SJCRH30 (cell line): ENCODE results near the gene SORL1-AS1. TPM values are rescaled to one million over a fixed set of nuclear protein-coding genes. Genes with fewer than 3 reads are reported as not detected.
"Not testable (repeated sequence)": the region's sequence is repeated elsewhere in the genome, so short reads cannot be mapped to it uniquely, and the experiment has no call there.

ENCODE experiments used
- DNase-seq, 2 experiments: peaks; one replicate each; pipeline ENCODE4 v3.0.0-alpha.2; 2015 to 2020
- H3K27ac ChIP-seq: fragments of 250-450 bp; sonication (Bioruptor Pico); 2 replicates; pipeline ENCODE4 v1.5.1; 2020; ENCODE audit warnings: mild to moderate bottlenecking, moderate library complexity
- H3K27me3 ChIP-seq: fragments of 250-450 bp; sonication (Bioruptor Pico); 2 replicates; pipeline ENCODE4 v1.5.1; 2020; ENCODE audit warnings: mild to moderate bottlenecking, moderate library complexity
- H3K36me3 ChIP-seq: fragments of 250-450 bp; sonication (Bioruptor Pico); 2 replicates; pipeline ENCODE4 v1.5.1; 2020; ENCODE audit warnings: mild to moderate bottlenecking, moderate library complexity
- H3K4me1 ChIP-seq: fragments of 250-450 bp; sonication (Bioruptor Pico); 2 replicates; pipeline ENCODE4 v1.5.1; 2020; ENCODE audit warnings: mild to moderate bottlenecking, moderate library complexity
- H3K4me3 ChIP-seq: fragments of 250-450 bp; sonication (Bioruptor Pico); 2 replicates; pipeline ENCODE4 v1.5.1; 2020; ENCODE audit warnings: mild to moderate bottlenecking, moderate library complexity
- H3K9me3 ChIP-seq: fragments of 250-450 bp; sonication (Bioruptor Pico); replicated peaks from 2 replicates; pipeline ENCODE4 v1.5.1; 2020; ENCODE audit warnings: mild to moderate bottlenecking, moderate library complexity
- total RNA-seq: library from RNA; depleted of rRNA; stranded (reverse); fragments of >200 nt; shearing (Covaris generic); gene quantifications from 2 replicates; pipeline ENCODE4 v1.2.3, GENCODE V29; 2014; rRNA removed

SORL1-AS1 gene

DNA sequence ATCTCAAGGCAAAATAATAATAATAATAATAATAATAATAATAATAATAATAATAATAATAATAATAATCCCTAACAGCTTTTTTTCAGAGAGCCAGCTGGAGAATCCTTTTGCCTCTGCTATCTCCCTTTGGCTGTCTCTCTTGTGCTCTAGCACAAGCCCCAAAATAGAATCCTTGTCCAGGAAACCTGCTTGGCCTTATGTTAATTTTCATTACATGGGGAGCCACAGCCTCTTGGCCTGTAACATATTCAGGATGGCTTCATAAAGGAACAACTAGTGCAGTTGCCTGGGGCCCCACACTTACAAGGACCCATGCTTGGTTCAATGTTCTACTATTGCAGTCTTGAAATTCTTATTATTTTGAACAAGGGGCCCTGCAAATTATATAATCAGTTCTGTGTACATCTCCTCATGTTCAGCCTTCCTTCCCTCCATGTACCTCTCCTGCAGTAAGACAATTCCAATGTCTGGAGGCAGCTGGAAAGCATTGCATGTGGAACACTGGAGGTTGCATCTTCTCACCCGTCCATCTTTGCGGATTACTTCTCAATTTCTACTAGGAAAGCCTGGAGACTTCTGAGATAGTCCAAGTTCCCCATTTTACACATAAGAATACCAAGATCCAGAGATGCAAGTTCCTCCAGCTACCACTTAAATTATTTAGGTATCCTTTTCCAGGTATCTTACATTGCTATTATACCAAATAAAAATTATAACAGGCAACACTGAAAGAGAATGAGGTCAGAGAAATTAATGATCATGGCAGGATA is 38.4 kb downstream of the SORL1-AS1 start:
- H3K36me3 ChIP-seq = no peaks in the 10 kb centered on the region
- no peaks in the 10 kb centered on the region for H3K9me3 ChIP-seq
- no peak for DNase-seq
- H3K4me3 ChIP-seq = no peak overlapping the region
- no peak overlapping the region for H3K27ac ChIP-seq
- H3K27me3 ChIP-seq = no peaks in the 10 kb centered on the region
- H3K4me1 ChIP-seq = peaks cover 15% of the 10 kb centered on the region

DNA sequence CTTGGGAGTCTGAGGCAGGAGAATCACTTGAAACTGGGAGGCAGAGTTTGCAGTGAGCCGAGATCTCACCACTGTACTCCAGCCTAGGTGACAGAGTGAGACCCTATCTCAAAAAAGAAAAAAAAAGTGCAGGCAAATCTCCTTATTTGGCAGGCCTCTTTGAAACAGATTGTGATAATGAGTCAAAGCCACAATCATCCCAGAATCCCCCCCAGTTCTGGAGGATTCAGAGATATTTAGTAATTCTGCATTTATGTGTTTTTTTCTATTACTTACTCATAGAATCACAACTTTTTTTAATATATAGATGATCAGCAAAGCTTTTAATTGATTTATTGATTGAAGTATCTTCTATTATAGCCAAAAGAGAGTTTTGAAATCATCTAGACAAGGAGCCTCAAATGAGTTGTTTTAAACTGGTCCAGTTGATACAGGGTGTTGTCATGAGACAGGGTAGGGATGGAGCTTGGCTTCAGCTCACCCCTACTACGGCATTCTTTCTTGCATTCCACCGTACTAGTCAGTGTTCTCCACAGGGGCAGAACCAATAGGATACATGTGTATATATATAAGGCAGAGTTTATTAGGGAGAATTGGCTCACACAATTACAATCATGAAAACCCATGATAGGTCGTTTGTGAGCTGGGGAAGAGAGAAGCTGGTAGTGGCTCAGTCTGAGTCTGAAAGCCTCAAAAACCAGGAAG is 39.9 kb downstream of the SORL1-AS1 start:
- Histone ChIP-seq H3K4me3 (no peak overlapping the region), H3K4me1 (peaks cover 8% of the 10 kb centered on the region), H3K27ac (no peak overlapping the region), H3K36me3 (no peaks in the 10 kb centered on the region), H3K9me3 (no peaks in the 10 kb centered on the region), H3K27me3 (no peaks in the 10 kb centered on the region)
- no peak for DNase-seq

DNA sequence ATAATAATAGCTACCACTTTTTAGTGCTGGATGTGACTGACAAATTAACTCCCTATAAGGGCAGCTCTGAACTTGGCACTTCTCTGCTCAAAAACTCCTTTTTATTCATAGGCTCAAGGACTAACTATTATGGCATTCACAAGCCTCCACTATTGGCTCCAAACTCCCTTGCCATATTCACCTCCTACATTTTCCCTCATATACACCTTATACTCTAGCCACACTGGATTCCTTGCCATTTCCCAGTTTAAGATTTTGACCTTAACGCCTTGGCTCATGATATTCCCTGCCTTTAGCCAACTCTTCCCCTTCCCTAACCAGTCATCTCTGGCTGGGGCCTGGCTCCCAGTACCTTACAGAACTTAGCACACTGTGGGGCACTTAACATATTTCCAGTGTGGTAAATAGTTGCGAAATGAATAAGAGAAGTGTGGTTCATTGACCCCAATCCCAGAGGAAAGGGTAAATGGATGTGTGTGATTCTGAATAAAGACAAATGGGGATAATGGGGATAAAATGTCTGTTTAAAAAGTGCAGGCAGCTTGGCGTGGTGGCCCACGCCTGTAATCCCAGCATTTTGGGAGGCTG is 40.7 kb downstream of the SORL1-AS1 start:
- Histone ChIP-seq H3K36me3 (no peaks in the 10 kb centered on the region), H3K27ac (no peak overlapping the region), H3K4me1 (peaks cover 3% of the 10 kb centered on the region; the same call in 1 of the 2 replicates), H3K4me3 (no peak overlapping the region), H3K27me3 (no peaks in the 10 kb centered on the region), H3K9me3 (no peaks in the 10 kb centered on the region)
- no peak for DNase-seq

DNA sequence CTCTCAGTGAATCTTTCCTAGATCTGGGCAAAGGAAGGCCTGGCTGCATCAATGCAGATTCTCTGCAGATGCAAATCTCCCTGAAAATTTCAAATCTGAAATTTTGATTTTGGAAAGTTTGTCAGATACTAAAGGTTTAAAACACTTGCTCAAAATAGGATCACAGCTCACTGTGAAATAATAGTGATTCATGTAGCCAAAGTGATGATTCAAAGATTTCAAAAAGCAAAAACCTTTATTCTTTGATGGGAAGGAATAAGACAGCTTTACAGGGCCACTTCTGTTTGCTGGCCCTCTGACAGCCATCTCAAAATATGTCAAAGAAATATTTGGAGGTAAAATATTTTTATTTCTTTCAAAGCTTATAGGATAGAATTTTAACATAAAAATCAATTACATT is 41.4 kb downstream of the SORL1-AS1 start:
- not testable (repeated sequence) for H3K27ac ChIP-seq, H3K4me3 ChIP-seq, DNase-seq, H3K27me3 ChIP-seq, H3K9me3 ChIP-seq, H3K36me3 ChIP-seq, H3K4me1 ChIP-seq

DNA sequence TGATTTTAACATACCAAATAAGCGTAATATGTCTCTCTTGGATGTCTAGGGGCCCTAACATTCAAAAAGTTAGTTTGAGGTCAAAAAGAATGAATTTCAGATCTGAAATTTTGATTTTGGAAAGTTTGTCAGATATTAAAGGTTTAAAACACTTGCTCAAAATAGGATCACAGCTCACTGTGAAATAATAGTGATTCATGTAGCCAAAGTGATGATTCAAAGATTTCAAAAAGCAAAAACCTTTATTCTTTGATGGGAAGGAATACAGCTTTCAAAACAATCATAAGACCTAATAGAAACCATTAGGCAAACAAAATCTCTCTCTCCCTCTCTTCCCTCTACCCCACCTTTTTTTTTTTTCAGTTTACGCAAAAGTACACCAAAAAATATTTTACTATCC is 42.7 kb downstream of the SORL1-AS1 start:
- H3K4me1 ChIP-seq, H3K27me3 ChIP-seq, DNase-seq: not testable (repeated sequence)

DNA sequence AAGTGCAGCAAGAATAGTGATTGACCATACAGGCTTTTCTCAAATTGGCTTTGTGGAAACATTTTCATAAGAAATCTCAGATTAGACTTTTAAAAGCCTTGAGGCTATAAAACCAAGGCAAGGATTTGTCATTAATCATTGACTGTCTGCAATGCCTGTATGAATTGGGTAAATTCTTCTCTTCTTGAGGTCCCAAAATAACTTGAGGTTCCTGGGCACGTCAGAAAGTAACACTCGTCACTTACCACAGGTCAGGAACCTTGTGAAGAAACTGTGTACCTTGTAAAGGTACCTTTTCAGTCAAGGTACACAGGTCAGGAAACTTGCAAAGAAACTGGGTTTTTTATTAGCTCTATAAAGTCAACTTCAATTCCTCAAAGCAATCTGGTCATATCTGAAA is 43.9 kb downstream of the SORL1-AS1 start:
- Histone ChIP-seq H3K4me1 (no peaks in the 10 kb centered on the region), H3K27me3 (no peaks in the 10 kb centered on the region), H3K27ac (no peak overlapping the region), H3K9me3 (no peaks in the 10 kb centered on the region), H3K36me3 (no peaks in the 10 kb centered on the region), H3K4me3 (no peak overlapping the region)
- no peak for DNase-seq

More for the DNA sequence above, 42.7 kb downstream of the SORL1-AS1 start:
- not testable (repeated sequence) for H3K36me3 ChIP-seq, H3K9me3 ChIP-seq, H3K4me3 ChIP-seq, H3K27ac ChIP-seq

DNA sequence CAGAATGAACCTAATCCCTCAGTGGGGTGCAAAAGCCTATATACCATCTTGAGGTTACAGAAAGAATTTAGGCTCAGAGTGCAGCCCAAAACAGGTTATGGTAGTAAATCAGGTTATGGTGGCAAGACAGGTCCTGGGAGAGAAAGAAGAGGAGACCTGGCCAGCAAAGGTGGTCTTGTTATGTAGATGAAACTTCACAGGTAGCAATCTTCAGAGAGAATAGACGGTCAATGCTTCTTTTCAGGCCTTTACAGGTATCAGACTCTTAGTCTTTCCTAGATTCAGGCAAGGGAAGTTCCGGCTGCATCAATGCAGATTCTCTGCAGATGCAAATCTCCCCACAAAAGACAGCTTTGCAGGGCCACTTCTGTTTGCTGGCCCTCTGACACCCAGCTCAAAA is 46.5 kb downstream of the SORL1-AS1 start:
- no peaks in the 10 kb centered on the region for H3K9me3 ChIP-seq
- no peak overlapping the region for H3K27ac ChIP-seq
- H3K4me1 ChIP-seq = no peaks in the 10 kb centered on the region
- no peak for DNase-seq
- no peaks in the 10 kb centered on the region for H3K27me3 ChIP-seq
- no peak overlapping the region for H3K4me3 ChIP-seq
- no peaks in the 10 kb centered on the region for H3K36me3 ChIP-seq

DNA sequence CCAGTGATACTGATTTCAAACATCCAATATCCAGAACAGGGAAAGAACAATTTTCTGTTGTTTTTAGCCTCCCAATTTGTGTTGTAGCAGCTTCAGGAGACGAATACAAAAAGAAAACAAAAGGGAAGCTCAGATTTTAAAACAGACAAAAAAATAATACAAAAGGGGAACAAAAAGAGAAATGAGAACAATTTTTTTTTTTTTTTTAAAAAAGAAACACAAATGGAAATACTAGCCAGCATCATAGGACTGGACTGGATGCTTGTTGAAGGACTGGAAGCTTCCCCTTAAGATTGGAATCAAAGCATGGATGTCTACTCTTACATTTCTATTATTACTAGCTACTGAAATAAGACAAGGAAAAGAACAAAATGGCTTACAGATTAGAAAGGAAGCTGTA is 47.1 kb downstream of the SORL1-AS1 start:
- no peak for DNase-seq
- H3K27ac ChIP-seq = no peak overlapping the region
- H3K9me3 ChIP-seq = no peaks in the 10 kb centered on the region
- H3K27me3 ChIP-seq = no peaks in the 10 kb centered on the region
- no peak overlapping the region for H3K4me3 ChIP-seq
- H3K4me1 ChIP-seq = no peaks in the 10 kb centered on the region
- no peaks in the 10 kb centered on the region for H3K36me3 ChIP-seq

DNA sequence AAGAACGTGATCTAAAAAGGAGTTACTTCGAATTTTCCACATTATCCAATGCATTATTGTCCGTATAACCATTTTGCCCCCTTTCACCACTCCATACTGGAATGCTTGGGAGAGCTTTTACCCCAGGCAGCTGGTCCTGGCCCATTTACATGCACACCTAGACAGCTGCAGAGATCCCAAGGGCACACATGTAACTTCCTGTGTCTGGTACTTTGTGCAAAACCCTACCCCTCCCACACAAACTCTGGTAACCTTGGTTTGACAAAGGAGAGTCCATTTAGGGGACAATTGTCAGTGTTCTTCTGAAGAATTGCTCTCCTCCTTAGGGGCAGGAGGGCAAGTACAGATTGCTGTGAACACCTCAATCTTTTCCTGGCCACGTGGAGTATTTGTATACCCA is 58.0 kb downstream of the SORL1-AS1 start:
- no peaks in the 10 kb centered on the region for H3K9me3 ChIP-seq
- DNase-seq = no peak
- H3K36me3 ChIP-seq = no peaks in the 10 kb centered on the region
- no peaks in the 10 kb centered on the region for H3K4me1 ChIP-seq
- H3K4me3 ChIP-seq = no peak overlapping the region
- no peaks in the 10 kb centered on the region for H3K27me3 ChIP-seq
- H3K27ac ChIP-seq = no peak overlapping the region

DNA sequence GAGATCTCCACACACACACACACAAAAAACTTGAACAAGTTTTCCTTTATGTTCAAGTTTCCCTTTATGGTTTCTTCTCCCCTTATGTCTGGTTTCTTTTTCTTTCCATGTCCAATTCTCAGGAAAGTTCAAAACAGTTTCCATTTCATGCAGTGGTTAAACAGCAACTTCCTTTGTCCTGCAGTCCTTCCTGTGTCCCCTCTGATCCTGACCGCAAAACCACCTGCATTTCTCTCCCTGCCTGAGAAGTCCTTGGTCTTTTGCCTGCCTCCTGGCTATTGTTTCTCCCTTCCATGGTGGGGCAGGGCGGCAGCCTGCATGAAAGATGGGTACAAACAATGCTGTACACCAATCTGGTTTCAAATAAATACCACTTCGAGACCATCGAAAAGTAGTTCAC is 58.9 kb downstream of the SORL1-AS1 start:
- H3K9me3 ChIP-seq = no peaks in the 10 kb centered on the region
- H3K36me3 ChIP-seq = no peaks in the 10 kb centered on the region
- H3K4me3 ChIP-seq = no peak overlapping the region
- no peaks in the 10 kb centered on the region for H3K27me3 ChIP-seq
- DNase-seq = no peak
- H3K27ac ChIP-seq = no peak overlapping the region
- H3K4me1 ChIP-seq = no peaks in the 10 kb centered on the region

DNA sequence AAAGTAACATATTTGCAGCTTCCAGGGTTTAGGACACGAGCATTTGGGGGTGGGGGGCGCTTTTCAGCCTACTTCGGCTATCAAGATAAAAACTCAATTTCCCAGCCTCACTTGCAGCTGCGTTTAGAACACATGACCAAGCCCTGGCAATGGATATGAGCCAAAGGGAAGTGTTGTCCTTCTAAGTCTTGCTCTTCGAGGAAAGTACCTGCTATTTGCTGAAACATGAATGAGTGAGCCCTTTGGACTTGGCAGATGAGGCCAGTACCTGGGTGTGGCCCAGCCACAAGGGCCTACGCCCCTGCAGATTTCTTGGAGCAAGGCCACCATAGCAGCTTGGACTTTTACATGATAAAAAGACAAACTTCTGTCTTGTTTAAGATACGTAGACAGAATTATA is 60.9 kb downstream of the SORL1-AS1 start:
- no peaks in the 10 kb centered on the region for H3K27me3 ChIP-seq

DNA sequence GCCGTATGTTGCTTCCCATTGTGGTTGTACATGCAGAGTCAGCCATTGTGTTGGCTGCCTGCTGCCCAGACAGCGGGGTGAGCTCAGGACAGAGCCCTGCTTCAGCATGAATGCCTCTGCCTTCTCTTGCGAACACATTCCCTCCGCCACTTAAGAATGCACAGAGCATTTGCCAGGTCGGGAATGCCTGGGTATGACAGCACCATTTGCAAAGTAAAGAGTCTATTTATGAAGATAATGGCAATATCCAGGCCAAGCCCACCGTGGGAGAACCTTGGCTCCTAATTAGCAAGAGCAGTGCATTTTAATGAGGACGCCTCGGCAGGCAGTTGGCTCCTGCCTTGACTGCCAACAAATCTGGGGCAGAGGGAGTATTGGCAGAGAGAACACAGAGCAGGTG is 63.1 kb downstream of the SORL1-AS1 start:
- H3K4me1 ChIP-seq = no peaks in the 10 kb centered on the region
- H3K27me3 ChIP-seq = no peaks in the 10 kb centered on the region
- no peak for DNase-seq

More for the DNA sequence above, 60.9 kb downstream of the SORL1-AS1 start:
- H3K4me1 ChIP-seq = no peaks in the 10 kb centered on the region
- no peak overlapping the region for H3K27ac ChIP-seq
- H3K36me3 ChIP-seq = no peaks in the 10 kb centered on the region
- no peak for DNase-seq
- H3K4me3 ChIP-seq = no peak overlapping the region
- no peaks in the 10 kb centered on the region for H3K9me3 ChIP-seq

More for the DNA sequence above, 63.1 kb downstream of the SORL1-AS1 start:
- Histone ChIP-seq H3K9me3 (no peaks in the 10 kb centered on the region), H3K4me3 (no peak overlapping the region), H3K36me3 (no peaks in the 10 kb centered on the region), H3K27ac (no peak overlapping the region)

Other genes starting within 250 kb of the SORL1-AS1 start
- gene SC5D, start 160.2 kb downstream of the SORL1-AS1 start, total RNA-seq = 34.9 and 39.5 TPM in 2 replicates
- gene SORL1, start 653 bp downstream of the SORL1-AS1 start, total RNA-seq = 0.10 TPM in 1 of 2 replicates, not detected in the other